ENCODE measurements around the gene KIF3B.
A peak's percentile ranks its signal among the peaks of the same experiment; 100 is the strongest.
"Not testable (repeated sequence)": the region's sequence is repeated elsewhere in the genome, so short reads cannot be mapped to it uniquely, and the experiment has no call there.

The KIF3B gene

GRCh38 chr20:32296819-32297420 lies 19.5 kb downstream of the KIF3B start:
- DNase-seq: no peak

- no peak for DNase-seq
Measured at GRCh38 chr20:32297439-32297838, 20.0 kb downstream of the KIF3B start.

- no peak for DNase-seq
Measured at GRCh38 chr20:32300647-32301046, 23.2 kb downstream of the KIF3B start.

GRCh38 chr20:32301719-32302506 lies 24.5 kb downstream of the KIF3B start:
- peak in 1 of 2 experiments; percentile 8 for DNase-seq

GRCh38 chr20:32302507-32302872 lies 25.0 kb downstream of the KIF3B start:
- DNase-seq: peak in 1 of 2 experiments; percentile 5

GRCh38 chr20:32304131-32304746 lies 26.8 kb downstream of the KIF3B start:
- DNase-seq: peak in 1 of 2 experiments; percentile 9

- DNase-seq: no peak
Measured at GRCh38 chr20:32312718-32313424, 35.4 kb downstream of the KIF3B start.

- DNase-seq: no peak
Measured at GRCh38 chr20:32314768-32315167, 37.3 kb downstream of the KIF3B start.

GRCh38 chr20:32315399-32315798 lies 37.9 kb downstream of the KIF3B start:
- no peak for DNase-seq

- DNase-seq: no peak
Measured at GRCh38 chr20:32315891-32316290, 38.4 kb downstream of the KIF3B start.

GRCh38 chr20:32316667-32317066 lies 39.2 kb downstream of the KIF3B start:
- DNase-seq: no peak

GRCh38 chr20:32319100-32319499 lies 41.6 kb downstream of the KIF3B start:
- no peak for DNase-seq

GRCh38 chr20:32320305-32320704 lies 42.9 kb downstream of the KIF3B start:
- DNase-seq: no peak

GRCh38 chr20:32321390-32321789 lies 43.9 kb downstream of the KIF3B start:
- DNase-seq: no peak

GRCh38 chr20:32322260-32322659 lies 44.8 kb downstream of the KIF3B start:
- DNase-seq: not testable (repeated sequence)

GRCh38 chr20:32323761-32324160 lies 46.3 kb downstream of the KIF3B start:
- DNase-seq: not testable (repeated sequence)

- DNase-seq: no peak
Measured at GRCh38 chr20:32325706-32326503, 48.5 kb downstream of the KIF3B start.

GRCh38 chr20:32326504-32326845 lies 49.0 kb downstream of the KIF3B start:
- DNase-seq: no peak

GRCh38 chr20:32327087-32327681 lies 49.7 kb downstream of the KIF3B start:
- DNase-seq: no peak

- DNase-seq: no peak
Measured at GRCh38 chr20:32329817-32330554, 52.5 kb downstream of the KIF3B start.

GRCh38 chr20:32330555-32330897 lies 53.1 kb downstream of the KIF3B start:
- no peak for DNase-seq

- DNase-seq: peak; percentile 47 to 51
Measured at GRCh38 chr20:32332614-32333013, 55.2 kb downstream of the KIF3B start.

Measured in activated T-cell treated with anti-CD3 and anti-CD28 coated beads, Interleukin-2, amount 50 U/mL, for 48 hours (primary cell).